Gastrocnemius medialis (tissue), 4 donors: ENCODE measurements around the gene OR2T8. TPM values are rescaled to one million over a fixed set of nuclear protein-coding genes. Genes with fewer than 3 reads are reported as not detected.

ENCODE experiments used
- ATAC-seq, 2 donors: fragments of 150-250 bp; one replicate each; pipeline ENCODE4 v1.9.1; 2016
- DNase-seq, 2 donors: peaks; one replicate each; pipeline ENCODE4 v3.0.0-alpha.2; 2019
- H3K27ac ChIP-seq, 4 donors: fragments of 200-600 bp; sonication (generic); 1 replicate in 1 of 4; 2 replicates in 3 of 4; pipeline ENCODE4 v1.5.1; 2016 to 2018; ENCODE audit warnings: mild to moderate bottlenecking in 2 of 4, moderate library complexity in 1 of 4
- H3K27me3 ChIP-seq, 3 donors: fragments of 200-600 bp; sonication (generic) in 2 of 3; 1 replicate in 1 of 3; 2 replicates in 2 of 3; pipeline versions ENCODE4 v1.5.1 to v1.6.0; 2016 to 2019; ENCODE audit warnings: mild to moderate bottlenecking in 1 of 3, moderate library complexity in 1 of 3
- H3K36me3 ChIP-seq, 2 donors: fragments of 200-600 bp; sonication (generic) in 1 of 2; one replicate each; pipeline ENCODE4 v1.5.1; 2017 to 2018
- H3K4me1 ChIP-seq, 2 donors: fragments of 200-600 bp; sonication (generic) in 1 of 2; one replicate each; pipeline ENCODE4 v1.5.1; 2016 to 2017; ENCODE audit warnings: mild to moderate bottlenecking in 2 of 2
- H3K4me3 ChIP-seq, 4 donors: fragments of 200-600 bp; sonication (generic) in 3 of 4; 1 replicate in 1 of 4; 2 replicates in 3 of 4; pipeline ENCODE4 v1.5.1; 2016 to 2019; ENCODE audit warnings: mild to moderate bottlenecking in 2 of 4
- H3K9me3 ChIP-seq, 3 donors: fragments of 200-600 bp; sonication (generic) in 2 of 3; 1 replicate in 1 of 3; 2 replicates in 2 of 3; pipeline ENCODE4 v1.5.1; 2016 to 2019
- CTCF ChIP-seq, 5 experiments: fragments of 450-650 bp in 3 of 5; fragments of 200-600 bp in 2 of 5; sonication (generic) in 2 of 5; IDR thresholded peaks in 4 of 5; conservative IDR thresholded peaks in 1 of 5; 1 replicate in 4 of 5; 2 replicates in 1 of 5; pipeline ENCODE4 v1.5.1; 2016 to 2019; ENCODE audit warnings: antibody characterized with exemption in 5 of 5, mild to moderate bottlenecking in 3 of 5, moderate library complexity in 3 of 5
- POLR2A ChIP-seq, 2 donors: fragments of 450-650 bp; IDR thresholded peaks; one replicate each; pipeline ENCODE4 v1.6.1; 2017; ENCODE audit warnings: antibody characterized with exemption in 2 of 2, mild to moderate bottlenecking in 2 of 2, moderate library complexity in 2 of 2
- in situ Hi-C, 4 donors: fragments of 200-750 bp; cut with MboI; loops; one replicate each; pipeline versions ENCODE4 v1.15.0 to v1.8.0; 2017; ENCODE audit warnings: low sequenced_read_pairs in 4 of 4
- intact Hi-C: fragments of 100-400 bp; cut with DNase I; formaldehyde crosslinking; loops from one replicate; pipeline ENCODE4 v1.15.1; 2023; ENCODE audit warnings: low total_unique reads
- total RNA-seq, 4 donors: library from RNA; depleted of rRNA; stranded (reverse); fragments of >200 nt; gene quantifications; one replicate each; pipeline versions ENCODE4 v1.1.0 to v1.2.3, GENCODE V29; 2016

Gene OR2T8
- total RNA-seq, 4 donors from 2014 or later, result not detected

- no peak for TF ChIP-seq POLR2A (IDR thresholded peaks at IDR 0.05)
- TF ChIP-seq CTCF (IDR thresholded peaks at IDR 0.05 in 4 of 5, conservative IDR thresholded peaks at IDR 0.05 in 1 of 5), result no peak
- H3K9me3 ChIP-seq, result no peaks in the 10 kb centered on the region
- intact Hi-C loops, result no loop called here
These were observed 11.3 kb upstream of the OR2T8 start for GRCh38 chr1:247908766-247909165.

GRCh38 chr1:247913786-247914185, 6.3 kb upstream of the OR2T8 start:
- TF ChIP-seq CTCF (IDR thresholded peaks at IDR 0.05 in 4 of 5, conservative IDR thresholded peaks at IDR 0.05 in 1 of 5) (no peak), POLR2A (IDR thresholded peaks at IDR 0.05) (no peak)
- in situ Hi-C loops (no loop called here), intact Hi-C loops (no loop called here)
- Histone ChIP-seq H3K4me1 (no peaks in the 10 kb centered on the region), H3K36me3 (no peaks in the 10 kb centered on the region), H3K9me3 (no peaks in the 10 kb centered on the region), H3K27me3 (no peaks in the 10 kb centered on the region), H3K27ac (no peak overlapping the region), H3K4me3 (no peak overlapping the region)
- ATAC-seq, result no peak
- DNase-seq, result no peak

More at GRCh38 chr1:247908766-247909165, 11.3 kb upstream of the OR2T8 start:
- DNase-seq, result no peak
- Histone ChIP-seq H3K4me3 (no peak overlapping the region), H3K36me3 (no peaks in the 10 kb centered on the region), H3K4me1 (no peaks in the 10 kb centered on the region), H3K27me3 (no peaks in the 10 kb centered on the region), H3K27ac (no peak overlapping the region)
- in situ Hi-C loops, result no loop called here
- no peak for ATAC-seq

- Histone ChIP-seq H3K27me3 (no peaks in the 10 kb centered on the region), H3K9me3 (no peaks in the 10 kb centered on the region), H3K4me1 (no peaks in the 10 kb centered on the region), H3K27ac (no peak overlapping the region), H3K36me3 (no peaks in the 10 kb centered on the region), H3K4me3 (no peak overlapping the region)
- DNase-seq (no peak), ATAC-seq (no peak)
- in situ Hi-C loops (no loop called here), intact Hi-C loops (no loop called here)
- no peak for TF ChIP-seq POLR2A (IDR thresholded peaks at IDR 0.05)
- TF ChIP-seq CTCF (IDR thresholded peaks at IDR 0.05 in 4 of 5, conservative IDR thresholded peaks at IDR 0.05 in 1 of 5), result no peak
These were observed 5.0 kb upstream of the OR2T8 start for GRCh38 chr1:247914941-247915662.

- in situ Hi-C loops (no loop called here), intact Hi-C loops (no loop called here)
- ATAC-seq (no peak), DNase-seq (no peak)
- no peaks in the 10 kb centered on the region for H3K36me3 ChIP-seq
- H3K4me3 ChIP-seq, result no peak overlapping the region
- no peak overlapping the region for H3K27ac ChIP-seq
- H3K4me1 ChIP-seq, result no peaks in the 10 kb centered on the region
- H3K27me3 ChIP-seq, result no peaks in the 10 kb centered on the region
- TF ChIP-seq POLR2A (IDR thresholded peaks at IDR 0.05), result no peak
- no peak for TF ChIP-seq CTCF (IDR thresholded peaks at IDR 0.05 in 4 of 5, conservative IDR thresholded peaks at IDR 0.05 in 1 of 5)
- H3K9me3 ChIP-seq, result no peaks in the 10 kb centered on the region
These were observed 3.9 kb downstream of the OR2T8 start for GRCh38 chr1:247923941-247924340.

- intact Hi-C loops, result no loop called here
- in situ Hi-C loops, result no loop called here
- H3K27me3 ChIP-seq, result no peaks in the 10 kb centered on the region
- H3K27ac ChIP-seq, result no peak within 1 kb of the TSS
- H3K9me3 ChIP-seq, result no peaks in the 10 kb centered on the region
- no peaks in the 10 kb centered on the region for H3K36me3 ChIP-seq
- H3K4me1 ChIP-seq, result no peaks in the 10 kb centered on the region
- no peak within 1 kb of the TSS for H3K4me3 ChIP-seq
- DNase-seq (no peak), ATAC-seq (no peak)
- TF ChIP-seq CTCF (IDR thresholded peaks at IDR 0.05 in 4 of 5, conservative IDR thresholded peaks at IDR 0.05 in 1 of 5) (no peak), POLR2A (IDR thresholded peaks at IDR 0.05) (no peak)
These were observed 4.8 kb downstream of the OR2T8 start, which contains the start of gene OR2AJ1 for GRCh38 chr1:247924868-247925267. Gene OR2AJ1 (plus strand): TSS chr1:247924889. CDS start chr1:247933769, 8,880 bp downstream.
